ENCODE measurements around the gene BMPR1B. TPM values are rescaled to one million over a fixed set of nuclear protein-coding genes. Genes with fewer than 3 reads are reported as not detected.

The BMPR1B gene
- total and polyA plus RNA-seq, 2 donors (not counting 1 experiment from before 2014, with no cell fraction given) = not detected

- no peaks in the 10 kb centered on the region for H3K36me3 ChIP-seq (replicated peaks in 1 of 2; ENCODE audit: control extremely low read depth in 1 of 2, control insufficient read depth in 1 of 2, extremely low read depth in 1 of 2, insufficient read depth in 2 of 2, low read length in 1 of 2)
- H3K4me3 ChIP-seq (ENCODE audit: control extremely low read depth in 1 of 5, extremely low read depth in 1 of 5, insufficient read depth in 1 of 5, low read depth in 2 of 5, low read length in 4 of 5) = no peak overlapping the region
- H3K4me3 Mint-ChIP-seq = no peak overlapping the region
- TF ChIP-seq CTCF (IDR thresholded peaks at IDR 0.05) = no peak
- no peak for TF ChIP-seq EZH2 (IDR thresholded peaks at IDR 0.05; ENCODE audit: borderline replicate concordance, insufficient read depth, low read depth, low read length, poor library complexity, severe bottlenecking)
- no peak overlapping the region for H3K27ac ChIP-seq (ENCODE audit: low read length in 2 of 2)
- H3K4me1 ChIP-seq (ENCODE audit: control insufficient read depth in 2 of 2, insufficient read depth in 2 of 2, low read length in 2 of 2) = no peaks in the 10 kb centered on the region
- H3K4me2 ChIP-seq (replicated peaks; ENCODE audit: low read depth, low read length, poor library complexity, severe bottlenecking) = no peak overlapping the region
- no peak overlapping the region for H3K27ac Mint-ChIP-seq
- intact Hi-C loops (cut with micrococcal nuclease) = no loop called here
- no peaks in the 10 kb centered on the region for H3K27me3 Mint-ChIP-seq
- no peaks in the 10 kb centered on the region for H3K9me3 Mint-ChIP-seq (ENCODE audit: insufficient read depth)
- H3K4me1 Mint-ChIP-seq = no peaks in the 10 kb centered on the region
- ChIA-PET POLR2A (no interaction called here), CTCF (no interaction called here)
- no peak for ATAC-seq (ENCODE audit: low read depth)
- no peaks in the 10 kb centered on the region for H3K9me3 ChIP-seq (ENCODE audit: control extremely low read depth in 1 of 3, control insufficient read depth in 2 of 3, insufficient read depth in 1 of 3, low read length in 2 of 3)
- H2AFZ ChIP-seq (ENCODE audit: insufficient read depth, low read depth, low read length, poor library complexity, severe bottlenecking) = no peak overlapping the region
- no peaks in the 10 kb centered on the region for H3K79me2 ChIP-seq (ENCODE audit: control insufficient read depth, insufficient read depth, low read length)
- H3K27me3 ChIP-seq (replicated peaks in 1 of 4; ENCODE audit: control extremely low read depth in 1 of 4, control insufficient read depth in 3 of 4, insufficient read depth in 4 of 4, low read length in 3 of 4) = no peaks in the 10 kb centered on the region
- no peaks in the 10 kb centered on the region for H4K20me1 ChIP-seq (ENCODE audit: control insufficient read depth, insufficient read depth, low read length, poor library complexity, severe bottlenecking)
- no peak for DNase-seq
- H3K9ac ChIP-seq (ENCODE audit: low read length) = no peak overlapping the region
Observed at GRCh38 chr4:95027905-95028618, 270.3 kb downstream of the BMPR1B start.

GRCh38 chr4:95038791-95039190 lies 281.0 kb downstream of the BMPR1B start:
- Mint-ChIP-seq H3K27me3 (no peaks in the 10 kb centered on the region), H3K9me3 (ENCODE audit: insufficient read depth) (no peaks in the 10 kb centered on the region), H3K4me3 (no peak overlapping the region), H3K27ac (no peak overlapping the region), H3K4me1 (no peaks in the 10 kb centered on the region)
- no peak overlapping the region for H3K4me2 ChIP-seq (replicated peaks; ENCODE audit: low read depth, low read length, poor library complexity, severe bottlenecking)
- DNase-seq = no peak
- no peak for ATAC-seq (ENCODE audit: low read depth)
- no peak overlapping the region for H3K9ac ChIP-seq (ENCODE audit: low read length)
- H3K4me3 ChIP-seq (ENCODE audit: control extremely low read depth in 1 of 5, extremely low read depth in 1 of 5, insufficient read depth in 1 of 5, low read depth in 2 of 5, low read length in 4 of 5) = no peak overlapping the region
- no peaks in the 10 kb centered on the region for H4K20me1 ChIP-seq (ENCODE audit: control insufficient read depth, insufficient read depth, low read length, poor library complexity, severe bottlenecking)
- intact Hi-C loops (cut with micrococcal nuclease) = no loop called here
- H3K27me3 ChIP-seq (replicated peaks in 1 of 4; ENCODE audit: control extremely low read depth in 1 of 4, control insufficient read depth in 3 of 4, insufficient read depth in 4 of 4, low read length in 3 of 4) = no peaks in the 10 kb centered on the region
- H3K27ac ChIP-seq (ENCODE audit: low read length in 2 of 2) = no peak overlapping the region
- TF ChIP-seq EZH2 (IDR thresholded peaks at IDR 0.05; ENCODE audit: borderline replicate concordance, insufficient read depth, low read depth, low read length, poor library complexity, severe bottlenecking) (no peak), CTCF (IDR thresholded peaks at IDR 0.05) (no peak)
- no CpG with 5 or more reads among the region's 4 CpGs for WGBS (ENCODE audit: insufficient coverage)
- H3K9me3 ChIP-seq (ENCODE audit: control extremely low read depth in 1 of 3, control insufficient read depth in 2 of 3, insufficient read depth in 1 of 3, low read length in 2 of 3) = no peaks in the 10 kb centered on the region
- no peaks in the 10 kb centered on the region for H3K36me3 ChIP-seq (replicated peaks in 1 of 2; ENCODE audit: control extremely low read depth in 1 of 2, control insufficient read depth in 1 of 2, extremely low read depth in 1 of 2, insufficient read depth in 2 of 2, low read length in 1 of 2)
- CTCF ChIA-PET = no interaction called here
- no peak overlapping the region for H2AFZ ChIP-seq (ENCODE audit: insufficient read depth, low read depth, low read length, poor library complexity, severe bottlenecking)
- no peaks in the 10 kb centered on the region for H3K79me2 ChIP-seq (ENCODE audit: control insufficient read depth, insufficient read depth, low read length)
- no peaks in the 10 kb centered on the region for H3K4me1 ChIP-seq (ENCODE audit: control insufficient read depth in 2 of 2, insufficient read depth in 2 of 2, low read length in 2 of 2)
- POLR2A ChIA-PET = no interaction called here
